H1 (cell line): ENCODE results near the gene XPNPEP1. TPM values are rescaled to one million over a fixed set of nuclear protein-coding genes. Genes with fewer than 3 reads are reported as not detected.

Experiments
- CTCF ChIA-PET: fragments of 300-600 bp; sonication (Branson Sonifier 250); formaldehyde crosslinking; loops from one replicate; lab custom pipeline; 2021; ENCODE audit not compliant: partially characterized antibody; lab: Charles Lee
- POLR2A ChIA-PET: fragments of 300-600 bp; sonication (Branson Sonifier 250); formaldehyde crosslinking; loops from one replicate; lab custom pipeline; 2021; ENCODE audit warnings: inconsistent platforms; ENCODE audit not compliant: partially characterized antibody; lab: Charles Lee
- DNase-seq, 2 experiments: peaks; one replicate each; pipeline versions ENCODE4 v3.0.0 to v3.0.0-alpha.2; 2010 to 2022; ENCODE audit warnings: low spot score in 2 of 2, low read depth in 1 of 2, mixed read lengths in 1 of 2
- FAIRE-seq: peaks from 2 replicates; lab custom pipeline; 2011; peaks lifted over from hg19 to GRCh38; lab: Jason Lieb, UNC
- H2AFZ ChIP-seq: 2 replicates; pipeline ENCODE4 v1.8.1; 2012; ENCODE audit warnings: low read length, inconsistent platforms
- H2AK5ac ChIP-seq: 2 replicates; pipeline ENCODE4 v1.6.1; 2013; ENCODE audit warnings: low read depth, low read length
- H2BK120ac ChIP-seq: replicated peaks from 2 replicates; pipeline ENCODE3; 2013; ENCODE audit warnings: low read depth, low read length, inconsistent platforms
- H2BK12ac ChIP-seq: 2 replicates; pipeline ENCODE4 v1.6.1; 2013; ENCODE audit warnings: low read depth, low read length
- H2BK15ac ChIP-seq: 2 replicates; pipeline ENCODE4 v1.6.1; 2013; ENCODE audit warnings: low read length
- H2BK20ac ChIP-seq: 2 replicates; pipeline ENCODE4 v1.6.1; 2013; ENCODE audit warnings: low read length
- H2BK5ac ChIP-seq: 2 replicates; pipeline ENCODE4 v1.6.1; 2013; ENCODE audit warnings: low read depth, low read length
- H3K14ac ChIP-seq: 2 replicates; pipeline ENCODE4 v1.6.1; 2013; ENCODE audit warnings: inconsistent platforms; ENCODE audit not compliant: insufficient read length
- H3K18ac ChIP-seq: 2 replicates; pipeline ENCODE4 v1.6.1; 2013; ENCODE audit warnings: low read length; ENCODE audit errors: extremely low read depth
- H3K23ac ChIP-seq: 2 replicates; pipeline ENCODE4 v1.6.1; 2013; ENCODE audit warnings: inconsistent platforms; ENCODE audit not compliant: insufficient read length
- H3K23me2 ChIP-seq: 2 replicates; pipeline ENCODE4 v1.6.1; 2013; ENCODE audit warnings: low read depth, low read length
- H3K27ac ChIP-seq: 2 replicates; pipeline ENCODE4 v1.6.1; 2011; ENCODE audit warnings: low read depth, low read length, inconsistent platforms
- H3K27me3 ChIP-seq, 4 experiments: replicated peaks in 1 of 4; 1 replicate in 1 of 4; 2 replicates in 3 of 4; pipeline versions ENCODE4 v1.6.1 to v1.8.1; 2011 to 2013; ENCODE audit warnings: low read length in 3 of 4, mild to moderate bottlenecking in 3 of 4, inconsistent platforms in 2 of 4, mixed read lengths in 2 of 4, moderate library complexity in 1 of 4; ENCODE audit not compliant: control insufficient read depth in 3 of 4, insufficient read depth in 3 of 4; ENCODE audit errors: extremely low read depth in 1 of 4
- H3K36me3 ChIP-seq, 4 experiments: 2 replicates each; pipeline versions ENCODE4 v1.6.1 to v1.8.1; 2011 to 2013; ENCODE audit warnings: mild to moderate bottlenecking in 4 of 4, low read length in 3 of 4, moderate library complexity in 2 of 4, control low read depth in 1 of 4, inconsistent platforms in 1 of 4; ENCODE audit not compliant: insufficient read depth in 4 of 4, control insufficient read depth in 2 of 4
- H3K4ac ChIP-seq: replicated peaks from 2 replicates; pipeline ENCODE3; 2013; ENCODE audit warnings: low read length, low read depth, mixed read lengths, inconsistent platforms; ENCODE audit not compliant: insufficient read length
- H3K4me1 ChIP-seq, 4 experiments: replicated peaks in 1 of 4; 1 replicate in 1 of 4; 2 replicates in 3 of 4; pipeline versions ENCODE4 v1.6.1 to v1.8.1; 2011 to 2013; ENCODE audit warnings: low read length in 3 of 4, inconsistent platforms in 2 of 4, mixed read lengths in 1 of 4; ENCODE audit not compliant: insufficient read depth in 4 of 4, control insufficient read depth in 3 of 4
- H3K4me2 ChIP-seq, 2 experiments: 2 replicates each; pipeline versions ENCODE4 v1.6.1 to v1.8.1; 2011 to 2013; ENCODE audit warnings: low read depth in 2 of 2, low read length in 2 of 2, control low read depth in 1 of 2, inconsistent platforms in 1 of 2, mild to moderate bottlenecking in 1 of 2; ENCODE audit not compliant: insufficient read depth in 1 of 2
- H3K4me3 ChIP-seq, 4 experiments: fragments of 200-600, 300-600 bp in 1 of 4; sonication (generic), shearing (Covaris generic), sonication (Bioruptor Twin) in 1 of 4; 2 replicates each; pipeline versions ENCODE4 v1.5.1 to v1.8.1; 2011 to 2016; ENCODE audit warnings: low read length in 4 of 4, low read depth in 3 of 4, control low read depth in 2 of 4, inconsistent platforms in 2 of 4, mild to moderate bottlenecking in 2 of 4, mixed read lengths in 1 of 4, moderate library complexity in 1 of 4; ENCODE audit not compliant: insufficient read depth in 2 of 4; ENCODE audit errors: extremely low read depth in 1 of 4
- H3K56ac ChIP-seq: replicated peaks from 2 replicates; pipeline ENCODE3; 2013; ENCODE audit warnings: low read depth, mild to moderate bottlenecking, mixed read lengths, low read length, inconsistent platforms; ENCODE audit not compliant: insufficient read length
- H3K79me1 ChIP-seq: 2 replicates; pipeline ENCODE4 v1.6.1; 2013; ENCODE audit warnings: low read depth, low read length, control low read depth
- H3K79me2 ChIP-seq, 2 experiments: 2 replicates each; pipeline versions ENCODE4 v1.6.1 to v1.8.1; 2012 to 2013; ENCODE audit warnings: low read length in 2 of 2, mild to moderate bottlenecking in 2 of 2, inconsistent platforms in 1 of 2; ENCODE audit not compliant: insufficient read depth in 2 of 2, control insufficient read depth in 1 of 2
- H3K9ac ChIP-seq, 4 experiments: replicated peaks in 1 of 4; 1 replicate in 1 of 4; 2 replicates in 3 of 4; pipeline versions ENCODE4 v1.6.1 to v1.8.1; 2011 to 2013; ENCODE audit warnings: low read depth in 3 of 4, low read length in 3 of 4, control low read depth in 2 of 4, mild to moderate bottlenecking in 2 of 4, moderate library complexity in 2 of 4, inconsistent platforms in 1 of 4; ENCODE audit errors: extremely low read depth in 1 of 4
- H3K9me3 ChIP-seq, 2 experiments: 2 replicates each; pipeline versions ENCODE4 v1.6.1 to v1.8.1; 2012 to 2013; ENCODE audit warnings: mild to moderate bottlenecking in 2 of 2, moderate library complexity in 2 of 2, control low read depth in 1 of 2, inconsistent platforms in 1 of 2, low read depth in 1 of 2, low read length in 1 of 2, mixed read lengths in 1 of 2; ENCODE audit not compliant: insufficient read depth in 2 of 2
- H4K20me1 ChIP-seq, 2 experiments: replicated peaks in 1 of 2; 2 replicates each; pipeline versions ENCODE3 to v1.8.1; 2011 to 2013; ENCODE audit warnings: inconsistent platforms in 2 of 2, low read length in 2 of 2, mild to moderate bottlenecking in 1 of 2; ENCODE audit not compliant: insufficient read depth in 2 of 2, control insufficient read depth in 1 of 2
- H4K5ac ChIP-seq: 2 replicates; pipeline ENCODE4 v1.6.1; 2013; ENCODE audit warnings: low read length, low read depth, mixed read lengths, inconsistent platforms; ENCODE audit not compliant: insufficient read length
- H4K8ac ChIP-seq: 2 replicates; pipeline ENCODE4 v1.8.0; 2013; ENCODE audit warnings: mild to moderate bottlenecking, moderate library complexity, low read length, inconsistent platforms; ENCODE audit not compliant: insufficient read depth; ENCODE audit errors: extremely low read depth
- H4K91ac ChIP-seq: replicated peaks from 2 replicates; pipeline ENCODE3; 2013; ENCODE audit warnings: low read length, mixed read lengths, inconsistent platforms; ENCODE audit not compliant: insufficient read length
- CTBP2 ChIP-seq: IDR thresholded peaks from 2 replicates; pipeline ENCODE4 v1.7.0; 2011; ENCODE audit warnings: borderline replicate concordance, mild to moderate bottlenecking, moderate library complexity, mixed read lengths, low read length; ENCODE audit not compliant: insufficient read depth, insufficient read length
- E2F6 ChIP-seq: IDR thresholded peaks from 2 replicates; pipeline ENCODE4 v1.6.1; 2012; ENCODE audit warnings: inconsistent platforms
- EZH2 ChIP-seq: fragments of 200-600 bp; sonication (generic); IDR thresholded peaks from 2 replicates; pipeline ENCODE4 v1.7.1; 2012; ENCODE audit warnings: low read depth, mild to moderate bottlenecking, moderate library complexity, low read length, inconsistent platforms; ENCODE audit not compliant: severe bottlenecking
- HDAC2 ChIP-seq, 2 experiments: fragments of 300-600 bp in 1 of 2; sonication (generic) in 1 of 2; IDR thresholded peaks; 2 replicates each; pipeline ENCODE4 v1.6.1; 2011 to 2012; ENCODE audit warnings: low read depth in 2 of 2, low read length in 2 of 2, mild to moderate bottlenecking in 2 of 2, moderate library complexity in 2 of 2, borderline replicate concordance in 1 of 2, inconsistent platforms in 1 of 2
- NRF1 ChIP-seq: IDR thresholded peaks from 2 replicates; pipeline ENCODE4 v1.6.1; 2011; ENCODE audit warnings: mild to moderate bottlenecking, low read depth, low read length, improper control_type of control experiment
- POU5F1 ChIP-seq: IDR thresholded peaks from 2 replicates; pipeline ENCODE4 v1.6.1; 2011; ENCODE audit warnings: low read depth, mild to moderate bottlenecking, low read length, moderate library complexity
- RNF2 ChIP-seq: fragments of 200-900, 300-1000 bp; sonication (generic); IDR thresholded peaks from 2 replicates; pipeline ENCODE4 v1.7.1; 2016; ENCODE audit warnings: borderline replicate concordance, low read depth, mild to moderate bottlenecking, antibody characterized with exemption, low read length; ENCODE audit not compliant: poor library complexity, severe bottlenecking; ENCODE audit errors: missing control alignments
- TCF12 ChIP-seq: IDR thresholded peaks from 2 replicates; pipeline ENCODE4 v1.6.1; 2011; ENCODE audit warnings: low read depth, mild to moderate bottlenecking, low read length
- ZNF274 ChIP-seq: IDR thresholded peaks from 2 replicates; pipeline ENCODE4 v1.7.0; 2012; ENCODE audit warnings: low read length, borderline replicate concordance; ENCODE audit errors: extremely low read depth
- WGBS, 2 experiments: shearing (Covaris generic) in 1 of 2; methylation state at CpG; one replicate each; pipeline versions ENCODE4 v1.1.6 to v1.1.7; 2013 to 2015; ENCODE audit warnings: low lambda C conversion rate in 2 of 2, mixed read lengths in 2 of 2, inconsistent platforms in 1 of 2, low coverage in 1 of 2, missing lambda C conversion rate in 1 of 2; ENCODE audit not compliant: insufficient replicate concordance in 2 of 2, insufficient coverage in 1 of 2, insufficient read length in 1 of 2; ENCODE audit errors: extremely low coverage in 1 of 2, missing lambda C conversion rate in 1 of 2; 5-methylcytosine and 5-hydroxymethylcytosine counted together
- polyA plus RNA-seq, 7 experiments: library from polyadenylated mRNA; depleted of rRNA in 3 of 7; stranded (reverse) in 5 of 7; unstranded in 2 of 7; fragments of >200 nt in 5 of 7; fragments of 200-250 nt in 2 of 7; gene quantifications; 1 replicate in 5 of 7; 2 replicates in 1 of 7; 4 replicates in 1 of 7; pipeline versions ENCODE4 v1.2.1 to v1.2.3, GENCODE V29; 2011 to 2013; ENCODE audit warnings: missing spikeins in 2 of 7, mixed read lengths in 2 of 7
- total RNA-seq: library from RNA; stranded (reverse); fragmentation: NEBNext Ultra II Directional; extraction: Animal tissue kit (Norgen Biotek cat#: 25700); gene quantifications from 2 replicates; pipeline ENCODE4 v1.2.1, GENCODE V29; 2021

Gene XPNPEP1
- total and polyA plus RNA-seq, 2 of the 8 experiments (the other 6 are each of a cell fraction or from before 2014, with no cell fraction given): 61.1 to 201 TPM

DNA sequence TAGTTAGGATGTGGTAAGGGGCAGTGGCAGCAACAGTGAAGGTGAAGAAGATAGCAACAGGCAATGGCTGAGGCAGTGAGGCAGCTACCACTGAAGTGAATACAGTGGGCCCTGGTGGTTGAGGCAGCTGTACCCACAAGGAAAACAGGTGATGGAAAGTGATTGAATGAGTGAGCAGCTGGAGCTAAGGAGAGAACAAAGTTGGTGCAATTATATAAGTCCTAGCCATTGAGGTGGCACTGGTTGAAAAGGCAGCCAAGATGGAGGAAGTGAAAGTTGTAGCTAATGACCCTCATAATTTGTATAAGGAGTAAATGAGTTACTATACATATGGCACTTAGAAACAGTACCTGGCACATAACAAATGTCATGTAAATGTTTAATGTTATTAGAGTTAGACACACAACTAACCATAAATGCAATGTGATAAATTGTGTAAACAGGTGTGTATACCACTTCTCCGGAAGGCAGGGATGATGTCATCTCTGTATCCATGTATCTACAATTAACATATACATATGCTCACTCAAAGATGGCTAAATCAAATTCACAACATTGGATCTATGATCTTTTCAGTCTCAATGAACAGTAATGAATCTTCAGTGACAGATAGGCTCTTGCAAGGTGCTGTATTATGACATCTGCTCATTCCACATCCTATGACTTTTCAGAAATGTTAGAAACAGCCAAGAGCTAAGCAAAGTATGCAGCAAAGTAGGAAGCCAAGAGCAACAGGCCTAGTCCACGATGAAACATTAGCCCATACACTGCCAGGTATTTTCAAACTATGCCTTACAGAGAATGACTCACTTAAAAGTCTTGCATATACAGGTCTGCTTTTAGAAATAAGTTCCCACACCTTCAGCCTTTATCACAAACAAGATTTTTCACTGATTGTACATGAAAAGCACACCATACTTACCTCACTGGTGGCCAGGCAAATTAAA is 10.7 kb downstream of the XPNPEP1 start:
- Histone ChIP-seq H4K20me1 (no peaks in the 10 kb centered on the region), H3K79me2 (peaks cover 0 to 21% of the 10 kb centered on the region in 2 experiments; a peak in 3 of 4 replicates), H3K27ac (no peak overlapping the region), H3K79me1 (no peaks in the 10 kb centered on the region; the same call in 1 of the 2 replicates), H3K9me3 (no peaks in the 10 kb centered on the region), H4K5ac (no peak overlapping the region), H4K91ac (no peak overlapping the region), H2AK5ac (no peak overlapping the region), H3K23ac (no peak overlapping the region), H4K8ac (no peak overlapping the region), H2BK120ac (no peak overlapping the region), H3K4me1 (peaks cover 0 to 3% (median 1%) of the 10 kb centered on the region in 4 experiments; a peak in 2 of 7 replicates), H3K14ac (no peak overlapping the region), H3K4me2 (no peak overlapping the region), H3K18ac (no peak overlapping the region), H3K4ac (no peak overlapping the region), H2AFZ (no peak overlapping the region), H3K9ac (no peak overlapping the region), H3K23me2 (no peaks in the 10 kb centered on the region; the same call in 1 of the 2 replicates), H3K27me3 (no peaks in the 10 kb centered on the region), H2BK12ac (no peak overlapping the region), H3K4me3 (no peak overlapping the region), H3K36me3 (peaks cover 0 to 4% (median 0%) of the 10 kb centered on the region in 4 experiments; a peak in 1 of 8 replicates), H2BK20ac (no peak overlapping the region), H2BK5ac (peak overlapping the region; percentile 71; the same call in 1 of the 2 replicates), H3K56ac (no peak overlapping the region), H2BK15ac (no peak overlapping the region)
- WGBS, 2 experiments: 88% methylated on average over 2 of the region's 2 CpGs; no CpG with 5 or more reads in 1 of the 2 experiments
- FAIRE-seq (no peak), DNase-seq (no peak)
- ChIA-PET POLR2A (interaction anchor here (0.9 to 1.9 kb wide), 4 partner anchors 10 to 42 kb away, joined by 3 to 4 read pairs (median 4); no protein-coding TSS in a partner anchor), CTCF (interaction anchor here (0.6 to 1.3 kb wide), 8 partner anchors 15 to 217 kb away, joined by 3 to 8 read pairs (median 3); no protein-coding TSS in a partner anchor)
- TF ChIP-seq ZNF274 (no peak), NRF1 (no peak), E2F6 (no peak), HDAC2 (IDR thresholded peaks at IDR 0.05; ENCODE audit: borderline replicate concordance in 1 of 2, low read depth in 2 of 2, low read length in 2 of 2) (no peak), TCF12 (no peak), EZH2 (no peak), RNF2 (no peak), CTBP2 (no peak), POU5F1 (no peak)
